GM12878 (cell line): ENCODE data around the gene GPC5. TPM values are rescaled to one million over a fixed set of nuclear protein-coding genes. Genes with fewer than 3 reads are reported as not detected.

Experiments
- ATAC-seq: fragments of 200-7000 bp; cut with Tn5 transposase; 3 replicates; pipeline ENCODE4 v1.9.1; 2020; ENCODE audit warnings: mild to moderate bottlenecking, moderate library complexity
- BruUV-seq: library from RNA; stranded (reverse); fragments of 400-500 nt; replicated peaks from 2 replicates; lab custom pipeline; 2021; lab: Mats Ljungman, UMichigan
- CTCF ChIA-PET: fragments of 300-600 bp; sonication (Branson Sonifier 250); formaldehyde crosslinking; extraction: SDS; loops from one replicate; lab custom pipeline; 2021; ENCODE audit warnings: inconsistent platforms; lab: Yijun Ruan, JAX
- POLR2A ChIA-PET: fragments of 350-600 bp; formaldehyde crosslinking; extraction: SDS; loops from one replicate; lab custom pipeline; 2021; ENCODE audit warnings: inconsistent platforms; lab: Charles Lee
- RAD21 ChIA-PET: fragments of 300-600 bp; sonication (Branson Sonifier 250); formaldehyde crosslinking; loops from one replicate; lab custom pipeline; 2023; ENCODE audit warnings: antibody characterized with exemption; ENCODE audit not compliant: unreplicated experiment; lab: Charles Lee
- SMC1A ChIA-PET: fragments of 300-600 bp; sonication (Branson Sonifier 250); formaldehyde crosslinking; loops from one replicate; lab custom pipeline; 2023; ENCODE audit not compliant: unreplicated experiment, uncharacterized antibody; lab: Charles Lee
- DNase-seq: peaks from one replicate; pipeline ENCODE4 v3.0.0-alpha.2; 2011; ENCODE audit warnings: low read depth, low spot score
- FAIRE-seq: peaks from 3 replicates; lab custom pipeline; 2011; peaks lifted over from hg19 to GRCh38; lab: Jason Lieb, UNC
- H2AFZ ChIP-seq: 2 replicates; pipeline ENCODE4 v1.6.0; 2011; ENCODE audit warnings: low read depth, low read length, control low read depth; ENCODE audit not compliant: control insufficient read depth
- H3K27ac ChIP-seq: 2 replicates; pipeline ENCODE4 v1.5.1; 2011; ENCODE audit warnings: control low read depth; ENCODE audit not compliant: control insufficient read depth, insufficient read depth
- H3K27me3 ChIP-seq, 2 experiments: replicated peaks in 1 of 2; 2 replicates each; pipeline versions ENCODE4 v1.6.0 to v1.6.1; 2011; ENCODE audit warnings: low read length in 1 of 2; ENCODE audit not compliant: control insufficient read depth in 2 of 2, insufficient read depth in 2 of 2
- H3K36me3 ChIP-seq, 2 experiments: 2 replicates each; pipeline ENCODE4 v1.5.1; 2011; ENCODE audit warnings: low read length in 1 of 2; ENCODE audit not compliant: control insufficient read depth in 2 of 2, insufficient read depth in 2 of 2
- H3K4me1 ChIP-seq: 2 replicates; pipeline ENCODE4 v1.6.1; 2011; ENCODE audit warnings: mild to moderate bottlenecking, low read length, moderate library complexity, mixed read lengths; ENCODE audit not compliant: control insufficient read depth, insufficient read depth
- H3K4me2 ChIP-seq: 2 replicates; pipeline ENCODE4 v1.6.0; 2011; ENCODE audit warnings: control low read depth; ENCODE audit not compliant: control insufficient read depth, insufficient read depth
- H3K4me3 ChIP-seq: fragments of 200-600 bp; sonication (generic); 2 replicates; pipeline ENCODE4 v1.5.1; 2016
- H3K79me2 ChIP-seq: 2 replicates; pipeline ENCODE4 v1.6.0; 2011; ENCODE audit warnings: low read length; ENCODE audit not compliant: control insufficient read depth, insufficient read depth
- H3K9ac ChIP-seq: 2 replicates; pipeline ENCODE4 v1.8.0; 2011; ENCODE audit warnings: low read length, control low read depth, mixed read lengths; ENCODE audit not compliant: control insufficient read depth, insufficient read depth
- H3K9me3 ChIP-seq: replicated peaks from 3 replicates; pipeline ENCODE4 v1.5.1; 2011; ENCODE audit warnings: mild to moderate bottlenecking, low read length; ENCODE audit not compliant: control insufficient read depth, insufficient read depth
- H4K20me1 ChIP-seq: 2 replicates; pipeline ENCODE4 v1.6.0; 2011; ENCODE audit not compliant: control insufficient read depth, insufficient read depth
- CHD1 ChIP-seq: IDR thresholded peaks from 2 replicates; pipeline ENCODE4 v1.6.1; 2012; ENCODE audit warnings: low read depth, low read length, improper control_type of control experiment
- E2F8 ChIP-seq: fragments of 450-650 bp; IDR thresholded peaks from 2 replicates; pipeline ENCODE4 v1.6.1; 2018; ENCODE audit warnings: mild to moderate bottlenecking, low read depth, moderate library complexity; ENCODE audit not compliant: partially characterized antibody
- EP300 ChIP-seq, 2 experiments: fragments of 150-350 bp in 1 of 2; IDR thresholded peaks; 2 replicates each; pipeline ENCODE4 v1.6.1; 2011 to 2012; ENCODE audit warnings: low read depth in 2 of 2, low read length in 2 of 2, borderline replicate concordance in 1 of 2, improper control_type of control experiment in 1 of 2, inconsistent platforms in 1 of 2; ENCODE audit not compliant: control insufficient read depth in 1 of 2
- FOXM1 ChIP-seq: IDR thresholded peaks from 2 replicates; pipeline ENCODE4 v1.6.1; 2012; ENCODE audit warnings: low read depth, mild to moderate bottlenecking, inconsistent platforms, low read length, moderate library complexity
- GATAD2B ChIP-seq: fragments of 450-650 bp; conservative IDR thresholded peaks from 2 replicates; pipeline ENCODE4 v1.6.1; 2017; ENCODE audit warnings: low read depth, mild to moderate bottlenecking, moderate library complexity
- SIX5 ChIP-seq: IDR thresholded peaks from 2 replicates; pipeline ENCODE4 v1.6.1; 2011; ENCODE audit warnings: mild to moderate bottlenecking, low read depth, low read length, moderate library complexity; ENCODE audit not compliant: severe bottlenecking
- SREBF2 ChIP-seq: IDR thresholded peaks from 2 replicates; pipeline ENCODE4 v1.6.1; 2012; ENCODE audit warnings: mild to moderate bottlenecking, low read length
- SUPT20H ChIP-seq: IDR thresholded peaks from 2 replicates; pipeline ENCODE4 v1.6.1; 2011; ENCODE audit warnings: low read depth, mild to moderate bottlenecking, low read length, moderate library complexity, borderline replicate concordance; ENCODE audit not compliant: control insufficient read depth
- USF2 ChIP-seq: IDR thresholded peaks from 2 replicates; pipeline ENCODE4 v1.6.1; 2011; ENCODE audit warnings: low read depth, low read length, improper control_type of control experiment, borderline replicate concordance
- ZNF274 ChIP-seq: IDR thresholded peaks from one replicate; pipeline ENCODE4 v1.8.0; 2011; ENCODE audit not compliant: insufficient read length, insufficient read depth
- WGBS: methylation state at CpG from one replicate; pipeline ENCODE4 v1.1.6; 2016; ENCODE audit warnings: low lambda C conversion rate; ENCODE audit not compliant: insufficient replicate concordance, insufficient coverage; ENCODE audit errors: missing lambda C conversion rate; 5-methylcytosine and 5-hydroxymethylcytosine counted together
- in situ Hi-C: fragments of 300-500 bp; cut with MboI; formaldehyde crosslinking; loops from 9 replicates; pipeline ENCODE4 v1.14.3; 2018; ENCODE audit warnings: mixed read lengths
- intact Hi-C: fragments of 100-400 bp; cut with micrococcal nuclease; formaldehyde crosslinking; loops from one replicate; pipeline ENCODE4 v1.14.2; 2022; ENCODE audit not compliant: unreplicated experiment
- polyA plus RNA-seq, 11 experiments: library from polyadenylated mRNA; depleted of rRNA in 4 of 11; unstranded in 6 of 11; stranded (reverse) in 5 of 11; fragments of >200 nt; fragmentation: Nextera tagmentation in 4 of 11; fragmentation: Illumina TruSeq in 1 of 11; extraction: Ambion mirVana in 4 of 11; extraction: Trizol in 1 of 11; gene quantifications; 1 replicate in 1 of 11; 2 replicates in 10 of 11; pipeline versions ENCODE4 v1.2.1 to v1.2.3, GENCODE V29; 2011 to 2016; ENCODE audit warnings: inconsistent platforms in 2 of 11, missing spikeins in 2 of 11, low read depth in 1 of 11
- total RNA-seq, 4 experiments: library from RNA; depleted of rRNA in 3 of 4; stranded (reverse); fragments of >200 nt in 3 of 4; fragmentation: Illumina TruSeq in 1 of 4; extraction: Trizol in 1 of 4; gene quantifications; 2 replicates each; pipeline versions ENCODE4 v1.2.1 to v1.2.3, GENCODE V29; 2013 to 2021

The GPC5 gene
- total and polyA plus RNA-seq, 10 of the 15 experiments (the other 5 are each of a cell fraction or from before 2014, with no cell fraction given), result 0.05 to 0.87 (median 0.44) TPM; not detected in 1

GRCh38 chr13:91708558-91708957 lies 310.1 kb downstream of the GPC5 start:
- Histone ChIP-seq H3K9me3 (no peaks in the 10 kb centered on the region), H3K36me3 (no peaks in the 10 kb centered on the region), H3K4me1 (no peaks in the 10 kb centered on the region), H3K79me2 (no peaks in the 10 kb centered on the region), H2AFZ (no peak overlapping the region), H4K20me1 (no peaks in the 10 kb centered on the region), H3K4me3 (no peak overlapping the region), H3K9ac (no peak overlapping the region), H3K27ac (no peak overlapping the region), H3K4me2 (no peak overlapping the region), H3K27me3 (no peaks in the 10 kb centered on the region)
- 0% methylated on average over 1 of the region's 1 CpG for WGBS
- ATAC-seq (no peak), FAIRE-seq (no peak), DNase-seq (no peak)
- TF ChIP-seq SUPT20H (no peak), USF2 (no peak), FOXM1 (no peak), SIX5 (no peak), CHD1 (no peak), E2F8 (no peak), ZNF274 (no peak), GATAD2B (no peak), EP300 (IDR thresholded peaks at IDR 0.05; ENCODE audit: borderline replicate concordance in 1 of 2, control insufficient read depth in 1 of 2, low read depth in 2 of 2, low read length in 2 of 2) (no peak), SREBF2 (no peak)
- intact Hi-C loops (no loop called here), in situ Hi-C loops (no loop called here)
- POLR2A ChIA-PET, result no interaction called here
- SMC1A ChIA-PET, result no interaction called here
- CTCF ChIA-PET, result no interaction called here
- BruUV-seq, result no TSS peak
- RAD21 ChIA-PET, result no interaction called here
